Panc1 (cell line): ENCODE results near the gene NSMCE3.

Experiments used
- CTCF ChIP-seq: fragments of 450-650 bp; IDR thresholded peaks from 2 replicates; pipeline ENCODE4 v1.5.1; 2017; ENCODE audit warnings: mild to moderate bottlenecking
- POLR2AphosphoS5 ChIP-seq: IDR thresholded peaks from 2 replicates; pipeline ENCODE4 v1.6.1; 2012; ENCODE audit warnings: mild to moderate bottlenecking, low read depth, low read length, moderate library complexity
- REST ChIP-seq, 2 experiments: IDR thresholded peaks; 2 replicates each; pipeline ENCODE4 v1.6.1; 2011 to 2012; ENCODE audit warnings: low read depth in 2 of 2, control low read depth in 1 of 2, low read length in 1 of 2, mild to moderate bottlenecking in 1 of 2, moderate library complexity in 1 of 2; ENCODE audit not compliant: insufficient read depth in 1 of 2

GRCh38 chr15:29274946-29275345 lies 5.3 kb upstream of the NSMCE3 start:
- TF ChIP-seq CTCF, result no peak
- no peak for TF ChIP-seq REST (IDR thresholded peaks at IDR 0.05; ENCODE audit: insufficient read depth in 1 of 2, low read depth in 2 of 2, low read length in 1 of 2)
- no peak for TF ChIP-seq POLR2AphosphoS5
